Osteocyte (in vitro differentiated cells): ENCODE data around the gene DIO3. TPM values are rescaled to one million over a fixed set of nuclear protein-coding genes. Genes with fewer than 3 reads are reported as not detected.
"Not testable (repeated sequence)": the region's sequence is repeated elsewhere in the genome, so short reads cannot be mapped to it uniquely, and the experiment has no call there.

Source experiments
- DNase-seq: peaks from one replicate; pipeline ENCODE4 v3.0.0; 2021; ENCODE audit warnings: mixed read lengths; ENCODE audit not compliant: unreplicated experiment; ENCODE audit errors: extremely low spot score
- H3K27ac Mint-ChIP-seq: one replicate; pipeline ENCODE4 v1.8.0; 2021; ENCODE audit warnings: mild to moderate bottlenecking, mixed read lengths; ENCODE audit not compliant: unreplicated experiment
- H3K27me3 Mint-ChIP-seq: one replicate; pipeline ENCODE4 v1.8.0; 2021; ENCODE audit warnings: mixed read lengths; ENCODE audit not compliant: unreplicated experiment
- H3K36me3 Mint-ChIP-seq: one replicate; pipeline ENCODE4 v1.8.0; 2021; ENCODE audit warnings: mixed read lengths; ENCODE audit not compliant: unreplicated experiment
- H3K4me1 Mint-ChIP-seq: one replicate; pipeline ENCODE4 v1.8.0; 2021; ENCODE audit warnings: mixed read lengths; ENCODE audit not compliant: unreplicated experiment
- H3K4me3 Mint-ChIP-seq: one replicate; pipeline ENCODE4 v1.8.0; 2021; ENCODE audit warnings: mild to moderate bottlenecking, moderate library complexity, mixed read lengths; ENCODE audit not compliant: unreplicated experiment
- H3K9me3 Mint-ChIP-seq: one replicate; pipeline ENCODE4 v1.8.0; 2021; ENCODE audit warnings: mixed read lengths; ENCODE audit not compliant: unreplicated experiment
- total RNA-seq: library from RNA; stranded (reverse); gene quantifications from 2 replicates; pipeline ENCODE4 v1.2.1, GENCODE V29; 2021
- TF ChIP-seq, protein P1 (sequence below): fragments of 200-600 bp; sonication (generic); IDR thresholded peaks from 2 replicates; pipeline ENCODE4 v1.5.0; 2021; ENCODE audit warnings: antibody characterized with exemption, mild to moderate bottlenecking, moderate library complexity

Gene DIO3
- total RNA-seq, 1 donor from 2014 or later = 0.43 TPM

DNA sequence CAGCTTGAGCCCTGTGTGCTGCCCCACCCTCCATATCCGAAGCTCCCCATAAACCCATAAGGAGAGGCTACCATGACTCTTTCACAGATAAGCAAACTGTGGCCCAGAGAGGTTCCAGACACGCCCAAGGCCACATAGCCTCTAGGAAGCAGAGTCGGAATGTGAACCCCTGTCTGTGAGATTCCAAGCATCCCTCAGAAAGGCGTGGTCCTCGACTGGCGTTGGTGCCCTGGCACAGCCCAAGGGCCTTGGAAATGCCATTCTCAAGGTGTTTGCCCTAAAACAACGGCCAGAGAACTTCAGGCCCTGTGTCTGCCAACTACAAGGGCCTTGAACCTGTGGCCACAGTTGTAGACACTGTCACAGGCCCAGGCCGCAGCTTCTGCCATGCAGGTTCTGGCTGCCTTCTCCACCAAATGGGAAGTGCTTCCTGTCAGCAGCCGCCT, 8.5 kb upstream of the DIO3 start:
- DNase-seq = no peak
- H3K4me3 Mint-ChIP-seq = no peak overlapping the region
- TF ChIP-seq, protein P1, sequence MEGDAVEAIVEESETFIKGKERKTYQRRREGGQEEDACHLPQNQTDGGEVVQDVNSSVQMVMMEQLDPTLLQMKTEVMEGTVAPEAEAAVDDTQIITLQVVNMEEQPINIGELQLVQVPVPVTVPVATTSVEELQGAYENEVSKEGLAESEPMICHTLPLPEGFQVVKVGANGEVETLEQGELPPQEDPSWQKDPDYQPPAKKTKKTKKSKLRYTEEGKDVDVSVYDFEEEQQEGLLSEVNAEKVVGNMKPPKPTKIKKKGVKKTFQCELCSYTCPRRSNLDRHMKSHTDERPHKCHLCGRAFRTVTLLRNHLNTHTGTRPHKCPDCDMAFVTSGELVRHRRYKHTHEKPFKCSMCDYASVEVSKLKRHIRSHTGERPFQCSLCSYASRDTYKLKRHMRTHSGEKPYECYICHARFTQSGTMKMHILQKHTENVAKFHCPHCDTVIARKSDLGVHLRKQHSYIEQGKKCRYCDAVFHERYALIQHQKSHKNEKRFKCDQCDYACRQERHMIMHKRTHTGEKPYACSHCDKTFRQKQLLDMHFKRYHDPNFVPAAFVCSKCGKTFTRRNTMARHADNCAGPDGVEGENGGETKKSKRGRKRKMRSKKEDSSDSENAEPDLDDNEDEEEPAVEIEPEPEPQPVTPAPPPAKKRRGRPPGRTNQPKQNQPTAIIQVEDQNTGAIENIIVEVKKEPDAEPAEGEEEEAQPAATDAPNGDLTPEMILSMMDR = no peak
- H3K27ac Mint-ChIP-seq = no peak overlapping the region
- H3K9me3 Mint-ChIP-seq = no peaks in the 10 kb centered on the region
- no peaks in the 10 kb centered on the region for H3K4me1 Mint-ChIP-seq
- H3K27me3 Mint-ChIP-seq = peaks cover 11% of the 10 kb centered on the region
- H3K36me3 Mint-ChIP-seq = no peaks in the 10 kb centered on the region

DNA sequence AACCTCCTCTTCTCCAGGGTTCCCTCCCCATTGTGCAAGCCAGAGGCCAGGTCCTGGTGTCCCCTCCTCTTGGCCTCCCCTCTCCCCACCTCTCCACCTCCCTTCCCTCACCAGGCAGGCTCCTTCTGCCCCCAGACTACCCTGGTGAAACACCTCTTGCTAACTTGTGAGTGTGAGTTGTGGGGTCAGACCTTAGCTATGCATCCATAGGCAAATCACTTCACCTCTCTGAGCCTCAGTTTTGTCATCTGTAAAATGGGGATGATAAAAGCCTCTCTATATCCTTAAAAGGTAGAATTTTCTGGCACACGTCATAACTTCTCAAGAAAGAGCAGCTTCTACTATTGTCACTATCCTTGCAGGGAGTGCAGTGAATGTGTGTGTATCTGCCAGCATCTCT, 7.9 kb upstream of the DIO3 start:
- no peak for DNase-seq
- TF ChIP-seq, protein P1 = no peak
- peaks cover 16% of the 10 kb centered on the region for H3K27me3 Mint-ChIP-seq
- H3K4me3 Mint-ChIP-seq = no peak overlapping the region
- H3K36me3 Mint-ChIP-seq = no peaks in the 10 kb centered on the region
- H3K4me1 Mint-ChIP-seq = no peaks in the 10 kb centered on the region
- no peaks in the 10 kb centered on the region for H3K9me3 Mint-ChIP-seq
- H3K27ac Mint-ChIP-seq = no peak overlapping the region

DNA sequence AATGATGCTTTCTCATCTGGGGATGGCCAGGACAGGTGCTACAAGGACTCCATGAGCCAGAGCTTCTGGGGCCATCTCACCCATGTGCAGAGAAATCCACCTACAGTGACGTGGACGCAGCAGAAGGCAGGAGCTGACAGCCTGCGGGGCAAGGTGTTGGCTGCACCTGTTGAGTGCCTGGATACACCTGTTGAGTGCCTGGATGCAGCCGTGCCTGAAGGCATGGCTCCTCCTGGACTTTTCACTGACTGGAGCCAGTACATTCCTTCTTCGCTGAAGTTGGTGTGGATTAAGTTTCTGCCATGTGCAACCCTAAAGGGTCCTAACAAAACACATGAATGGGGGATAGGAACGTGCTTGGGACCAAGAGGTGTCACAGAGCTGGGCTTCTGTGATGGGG, 7.4 kb upstream of the DIO3 start:
- peaks cover 21% of the 10 kb centered on the region for H3K27me3 Mint-ChIP-seq
- H3K4me1 Mint-ChIP-seq = no peaks in the 10 kb centered on the region
- no peak overlapping the region for H3K27ac Mint-ChIP-seq
- H3K9me3 Mint-ChIP-seq = no peaks in the 10 kb centered on the region
- H3K4me3 Mint-ChIP-seq = no peak overlapping the region
- no peak for DNase-seq
- H3K36me3 Mint-ChIP-seq = no peaks in the 10 kb centered on the region
- TF ChIP-seq, protein P1 = no peak

DNA sequence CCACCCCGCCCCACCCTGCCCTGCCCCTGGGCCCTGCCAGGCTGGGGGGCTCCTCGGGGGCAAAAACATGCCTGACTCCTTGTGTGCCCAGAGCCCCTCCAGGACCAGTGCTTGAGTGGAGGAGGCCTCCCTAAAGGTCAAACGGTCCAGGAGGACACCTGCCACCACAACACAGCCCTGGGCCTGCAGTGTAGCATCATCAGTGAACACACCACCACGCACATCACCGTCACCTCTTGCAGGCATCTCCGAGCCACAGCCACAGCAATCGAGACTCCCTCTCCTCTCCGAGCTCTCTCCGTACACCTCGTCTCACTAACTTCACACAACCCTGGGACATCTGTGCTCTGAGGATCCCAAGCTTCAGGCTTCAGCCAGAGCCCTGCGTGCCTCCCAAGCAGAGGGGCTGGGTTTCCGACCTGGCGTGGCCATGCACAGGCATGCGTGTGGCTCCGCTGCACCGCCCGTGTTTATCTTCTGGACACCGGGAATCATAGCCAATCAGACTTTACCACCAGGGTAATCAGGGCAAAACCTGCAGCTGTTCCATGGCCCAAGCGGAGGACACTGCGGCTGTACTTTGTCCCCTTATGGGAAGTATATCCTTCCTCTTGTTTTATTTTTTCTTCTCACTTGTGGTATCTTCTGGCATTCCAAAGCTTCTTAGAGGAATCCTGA, 6.2 kb upstream of the DIO3 start:
- no peaks in the 10 kb centered on the region for H3K36me3 Mint-ChIP-seq
- H3K9me3 Mint-ChIP-seq = no peaks in the 10 kb centered on the region
- no peaks in the 10 kb centered on the region for H3K4me1 Mint-ChIP-seq
- no peak overlapping the region for H3K4me3 Mint-ChIP-seq
- no peak for DNase-seq
- no peak overlapping the region for H3K27ac Mint-ChIP-seq
- H3K27me3 Mint-ChIP-seq = peaks cover 23% of the 10 kb centered on the region
- TF ChIP-seq, protein P1 = no peak

DNA sequence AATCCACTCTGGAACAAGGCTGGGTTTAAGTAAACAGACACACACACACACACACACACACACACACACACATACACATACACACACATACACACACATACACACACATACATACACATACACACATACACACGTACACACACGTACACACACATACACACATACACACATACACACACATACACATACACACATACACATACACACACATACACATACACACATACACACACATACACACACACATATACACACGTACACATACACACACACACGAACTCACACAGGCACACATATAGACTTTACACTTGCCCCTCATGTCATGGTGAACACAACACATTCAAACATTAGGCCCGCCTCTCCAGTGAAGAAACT, 5.6 kb upstream of the DIO3 start:
- peaks cover 23% of the 10 kb centered on the region for H3K27me3 Mint-ChIP-seq
- not testable (repeated sequence) for H3K4me3 Mint-ChIP-seq

More for the DNA sequence above, 5.6 kb upstream of the DIO3 start:
- not testable (repeated sequence) for H3K4me1 Mint-ChIP-seq, H3K36me3 Mint-ChIP-seq, H3K9me3 Mint-ChIP-seq, H3K27ac Mint-ChIP-seq, DNase-seq
